GM21423 (cell line): ENCODE measurements around the gene ANGPTL2.
"Not testable (repeated sequence)": the region's sequence is repeated elsewhere in the genome, so short reads cannot be mapped to it uniquely, and the experiment has no call there.

Experiments
- ATAC-seq: cut with Tn5 transposase; IDR thresholded peaks from one replicate; pipeline ENCODE4 v1.9.1; 2021; ENCODE audit warnings: mild to moderate bottlenecking, moderate library complexity; ENCODE audit not compliant: unreplicated experiment

The ANGPTL2 gene

GRCh38 chr9:127154390-127155191 lies 32.2 kb upstream of the ANGPTL2 start:
- no peak for ATAC-seq

GRCh38 chr9:127154003-127154389 lies 31.6 kb upstream of the ANGPTL2 start:
- ATAC-seq = no peak

GRCh38 chr9:127153501-127153900 lies 31.1 kb upstream of the ANGPTL2 start:
- ATAC-seq = no peak

GRCh38 chr9:127149463-127150390 lies 27.3 kb upstream of the ANGPTL2 start:
- no peak for ATAC-seq

- no peak for ATAC-seq
Measured at GRCh38 chr9:127149010-127149409, 26.6 kb upstream of the ANGPTL2 start.

GRCh38 chr9:127148014-127148413 lies 25.6 kb upstream of the ANGPTL2 start:
- no peak for ATAC-seq

GRCh38 chr9:127147251-127147650 lies 24.8 kb upstream of the ANGPTL2 start:
- no peak for ATAC-seq

- ATAC-seq = not testable (repeated sequence)
Measured at GRCh38 chr9:127146841-127147240, 24.4 kb upstream of the ANGPTL2 start.

GRCh38 chr9:127144670-127145445 lies 22.4 kb upstream of the ANGPTL2 start:
- no peak for ATAC-seq

- no peak for ATAC-seq
Measured at GRCh38 chr9:127143920-127144465, 21.6 kb upstream of the ANGPTL2 start.

- ATAC-seq = no peak
Measured at GRCh38 chr9:127142931-127143464, 20.6 kb upstream of the ANGPTL2 start.

GRCh38 chr9:127142291-127142690 lies 19.9 kb upstream of the ANGPTL2 start:
- ATAC-seq = no peak

- no peak for ATAC-seq
Measured at GRCh38 chr9:127140842-127141675, 18.6 kb upstream of the ANGPTL2 start.

- ATAC-seq = no peak
Measured at GRCh38 chr9:127140181-127140580, 17.7 kb upstream of the ANGPTL2 start.

GRCh38 chr9:127139775-127140174 lies 17.3 kb upstream of the ANGPTL2 start:
- ATAC-seq = no peak

- no peak for ATAC-seq
Measured at GRCh38 chr9:127139071-127139731, 16.8 kb upstream of the ANGPTL2 start.

- ATAC-seq = no peak
Measured at GRCh38 chr9:127138444-127138843, 16.0 kb upstream of the ANGPTL2 start.

GRCh38 chr9:127137640-127138360 lies 15.4 kb upstream of the ANGPTL2 start:
- ATAC-seq = no peak
